Activated CD4-positive, alpha-beta T cell treated with anti-CD3 and anti-CD28 coated beads, Interleukin-2, amount 10 ng/mL, durations not matched to agents 7 days and 5 days (primary cell): ENCODE data around the gene E4F1. TPM values are rescaled to one million over a fixed set of nuclear protein-coding genes. Genes with fewer than 3 reads are reported as not detected.

Source experiments
- CTCF ChIA-PET: fragments of 350-600 bp; sonication (Branson Sonifier 250); formaldehyde crosslinking; loops from one replicate; lab custom pipeline; 2021; ENCODE audit warnings: antibody characterized with exemption; lab: Charles Lee
- POLR2A ChIA-PET: fragments of 350-600 bp; sonication (Branson Sonifier 250); formaldehyde crosslinking; loops from one replicate; lab custom pipeline; 2021; ENCODE audit warnings: antibody characterized with exemption; lab: Charles Lee
- DNase-seq: peaks from one replicate; pipeline ENCODE4 v3.0.0-alpha.2; 2020
- H3K27ac Mint-ChIP-seq: one replicate; pipeline ENCODE4 v1.8.0; 2021; ENCODE audit warnings: mild to moderate bottlenecking, moderate library complexity, mixed read lengths
- H3K27me3 Mint-ChIP-seq: one replicate; pipeline ENCODE4 v1.8.0; 2021; ENCODE audit warnings: mixed read lengths
- H3K36me3 Mint-ChIP-seq: one replicate; pipeline ENCODE4 v1.8.0; 2021; ENCODE audit warnings: low read depth, mixed read lengths
- H3K4me1 Mint-ChIP-seq: one replicate; pipeline ENCODE4 v1.8.0; 2021; ENCODE audit warnings: mixed read lengths
- H3K4me3 Mint-ChIP-seq: one replicate; pipeline ENCODE4 v1.8.0; 2021; ENCODE audit warnings: mild to moderate bottlenecking, moderate library complexity, mixed read lengths
- H3K9me3 Mint-ChIP-seq: one replicate; pipeline ENCODE4 v1.8.0; 2021; ENCODE audit warnings: mixed read lengths
- total RNA-seq, 2 experiments: library from RNA; stranded (reverse); gene quantifications; one replicate each; pipeline ENCODE4 v1.2.3, GENCODE V29; 2021

Gene E4F1
- total RNA-seq, 2 experiments from 2014 or later, result 28.8 to 32.6 TPM

DNA sequence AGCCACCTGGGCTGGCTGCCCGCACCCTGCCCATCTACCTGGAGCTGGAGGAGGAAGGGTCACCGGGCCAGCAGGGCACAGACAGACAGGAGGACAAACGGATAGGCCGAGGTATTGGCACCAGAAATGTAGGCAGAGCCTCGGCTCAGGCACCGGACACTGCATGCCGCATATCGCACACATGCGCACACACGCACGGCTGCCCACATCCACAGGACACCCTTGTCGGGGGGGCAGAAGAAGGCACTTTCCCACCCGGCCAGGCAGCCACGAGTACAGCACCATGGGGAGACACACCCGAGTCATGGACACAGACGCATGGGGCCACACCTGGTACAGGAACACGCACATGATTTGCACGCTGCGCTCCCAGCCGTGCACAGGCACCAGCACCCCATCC lies 41.4 kb upstream of the E4F1 start:
- Mint-ChIP-seq H3K27me3 (no peaks in the 10 kb centered on the region), H3K27ac (no peak overlapping the region), H3K4me3 (no peak overlapping the region), H3K4me1 (no peaks in the 10 kb centered on the region), H3K36me3 (peaks cover 2% of the 10 kb centered on the region), H3K9me3 (no peaks in the 10 kb centered on the region)
- ChIA-PET POLR2A (no interaction called here), CTCF (interaction anchor here (1.2 kb wide), 1 partner anchor 44 kb away, joined by 3 read pairs; no protein-coding TSS in a partner anchor)
- no peak for DNase-seq

GRCh38 chr16:2183671-2184070 lies 39.7 kb upstream of the E4F1 start:
- CTCF ChIA-PET, result no interaction called here
- DNase-seq, result no peak

GRCh38 chr16:2184346-2184745 lies 39.0 kb upstream of the E4F1 start:
- Mint-ChIP-seq H3K9me3 (no peaks in the 10 kb centered on the region), H3K4me1 (no peaks in the 10 kb centered on the region), H3K36me3 (no peaks in the 10 kb centered on the region), H3K4me3 (no peak overlapping the region), H3K27me3 (no peaks in the 10 kb centered on the region), H3K27ac (no peak overlapping the region)
- DNase-seq, result no peak
- POLR2A ChIA-PET, result no interaction called here
- CTCF ChIA-PET, result no interaction called here

More at GRCh38 chr16:2183671-2184070, 39.7 kb upstream of the E4F1 start:
- POLR2A ChIA-PET, result no interaction called here
- H3K9me3 Mint-ChIP-seq, result no peaks in the 10 kb centered on the region
- H3K27me3 Mint-ChIP-seq, result no peaks in the 10 kb centered on the region
- H3K36me3 Mint-ChIP-seq, result no peaks in the 10 kb centered on the region
- no peaks in the 10 kb centered on the region for H3K4me1 Mint-ChIP-seq
- no peak overlapping the region for H3K27ac Mint-ChIP-seq
- no peak overlapping the region for H3K4me3 Mint-ChIP-seq

DNA sequence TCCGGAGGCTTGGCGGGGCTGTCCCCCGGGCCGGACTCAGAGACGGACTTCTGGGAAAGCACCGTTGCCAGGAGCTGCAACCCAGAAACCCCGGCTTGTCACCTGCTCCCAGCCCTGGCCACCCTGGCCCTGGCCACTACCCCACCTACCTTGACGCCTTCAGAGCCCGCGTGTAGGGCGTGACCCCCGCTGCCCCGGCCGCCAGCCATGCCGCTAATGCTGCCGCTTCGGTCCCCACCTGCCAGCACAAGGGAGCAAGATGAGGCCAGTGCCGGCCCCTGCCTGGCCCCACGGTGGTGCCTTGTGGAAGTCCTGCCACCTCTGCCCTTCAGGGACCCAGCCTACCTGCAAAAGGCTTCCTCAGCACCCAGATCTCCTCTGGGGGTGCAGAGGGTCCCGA lies 38.4 kb upstream of the E4F1 start:
- Mint-ChIP-seq H3K27me3 (no peaks in the 10 kb centered on the region), H3K27ac (no peak overlapping the region), H3K9me3 (no peaks in the 10 kb centered on the region), H3K36me3 (no peaks in the 10 kb centered on the region), H3K4me1 (no peaks in the 10 kb centered on the region), H3K4me3 (no peak overlapping the region)
- ChIA-PET CTCF (interaction anchor here (0.5 to 1.0 kb wide), 2 partner anchors 10 to 214 kb away, joined by 3 read pairs; no protein-coding TSS in a partner anchor), POLR2A (no interaction called here)
- DNase-seq, result no peak

DNA sequence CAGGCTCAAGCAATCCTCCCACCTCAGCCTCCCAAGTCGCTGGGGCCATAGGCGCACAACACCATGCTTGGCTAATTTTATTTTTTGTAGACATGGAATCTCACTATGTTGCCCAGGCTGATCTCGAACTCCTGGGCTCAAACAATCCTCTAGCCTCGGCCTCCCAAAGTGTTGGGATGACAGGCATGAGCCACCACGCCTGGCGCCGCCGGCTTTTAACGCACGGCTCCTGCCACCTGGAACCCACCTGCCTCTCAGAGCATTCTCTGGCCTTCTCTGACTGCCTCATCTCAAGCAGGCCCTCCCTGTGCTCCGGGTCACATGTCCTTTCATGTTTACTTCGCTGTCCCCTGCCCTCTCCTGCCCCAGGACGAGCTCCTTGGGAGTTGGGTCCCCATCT lies 37.3 kb upstream of the E4F1 start:
- POLR2A ChIA-PET, result no interaction called here
- Mint-ChIP-seq H3K4me1 (no peaks in the 10 kb centered on the region), H3K27me3 (no peaks in the 10 kb centered on the region), H3K4me3 (no peak overlapping the region), H3K9me3 (no peaks in the 10 kb centered on the region), H3K36me3 (no peaks in the 10 kb centered on the region), H3K27ac (no peak overlapping the region)
- CTCF ChIA-PET, result no interaction called here
- no peak for DNase-seq

GRCh38 chr16:2186505-2186904 lies 36.9 kb upstream of the E4F1 start:
- ChIA-PET CTCF (no interaction called here), POLR2A (no interaction called here)
- no peaks in the 10 kb centered on the region for H3K4me1 Mint-ChIP-seq
- H3K27ac Mint-ChIP-seq, result no peak overlapping the region
- DNase-seq, result no peak
- H3K36me3 Mint-ChIP-seq, result no peaks in the 10 kb centered on the region
- no peak overlapping the region for H3K4me3 Mint-ChIP-seq
- no peaks in the 10 kb centered on the region for H3K27me3 Mint-ChIP-seq
- H3K9me3 Mint-ChIP-seq, result no peaks in the 10 kb centered on the region

- POLR2A ChIA-PET, result no interaction called here
- H3K4me1 Mint-ChIP-seq, result no peaks in the 10 kb centered on the region
- no peaks in the 10 kb centered on the region for H3K27me3 Mint-ChIP-seq
- DNase-seq, result no peak
- no peaks in the 10 kb centered on the region for H3K36me3 Mint-ChIP-seq
- CTCF ChIA-PET, result no interaction called here
- H3K27ac Mint-ChIP-seq, result no peak overlapping the region
- H3K9me3 Mint-ChIP-seq, result no peaks in the 10 kb centered on the region
- H3K4me3 Mint-ChIP-seq, result no peak overlapping the region
Measured at GRCh38 chr16:2187212-2187611, 36.2 kb upstream of the E4F1 start.

GRCh38 chr16:2188395-2188794 lies 35.0 kb upstream of the E4F1 start:
- Mint-ChIP-seq H3K4me3 (no peak overlapping the region), H3K4me1 (no peaks in the 10 kb centered on the region), H3K27me3 (no peaks in the 10 kb centered on the region), H3K27ac (no peak overlapping the region), H3K36me3 (no peaks in the 10 kb centered on the region), H3K9me3 (no peaks in the 10 kb centered on the region)
- no peak for DNase-seq
- ChIA-PET POLR2A (no interaction called here), CTCF (interaction anchor here (0.7 kb wide), 1 partner anchor 248 kb away, joined by 3 read pairs; no protein-coding TSS in a partner anchor)

DNA sequence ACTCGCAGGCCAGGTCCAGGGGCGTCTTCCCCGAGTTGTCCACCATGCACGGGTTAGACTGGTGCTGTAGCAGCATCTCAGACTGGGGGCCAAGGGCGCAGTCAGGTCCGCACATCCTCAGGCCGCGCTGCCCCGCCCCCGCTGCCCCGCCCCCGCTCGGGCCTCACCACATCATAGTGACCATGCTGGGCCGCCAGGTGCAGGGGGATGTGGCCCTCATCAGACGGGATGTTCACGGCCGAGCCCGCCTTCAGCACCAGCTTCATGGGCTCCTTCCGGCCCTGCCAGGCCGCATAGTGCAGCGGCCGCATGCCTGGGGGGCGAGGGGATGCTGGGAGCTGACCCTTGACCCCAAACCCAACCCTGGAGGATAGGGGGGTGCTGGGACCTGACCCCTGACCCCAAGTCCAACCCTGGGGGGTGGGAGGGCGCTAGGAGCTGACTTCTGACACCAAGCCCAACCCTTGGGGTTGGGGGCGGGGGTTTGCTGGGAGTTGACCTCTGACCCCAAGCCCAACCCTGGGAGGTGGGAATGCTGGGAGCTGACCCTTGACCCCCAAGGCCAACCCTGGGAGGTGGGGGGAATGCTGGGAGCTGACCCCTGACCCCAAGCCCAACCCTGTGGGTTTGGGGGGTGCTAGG lies 34.0 kb upstream of the E4F1 start:
- ChIA-PET POLR2A (no interaction called here), CTCF (no interaction called here)
- Mint-ChIP-seq H3K27me3 (peaks cover 4% of the 10 kb centered on the region), H3K27ac (no peak overlapping the region), H3K36me3 (no peaks in the 10 kb centered on the region), H3K4me1 (no peaks in the 10 kb centered on the region), H3K9me3 (no peaks in the 10 kb centered on the region), H3K4me3 (no peak overlapping the region)
- DNase-seq, result no peak

GRCh38 chr16:2190002-2190658 lies 33.3 kb upstream of the E4F1 start:
- H3K27ac Mint-ChIP-seq, result no peak overlapping the region
- no peaks in the 10 kb centered on the region for H3K36me3 Mint-ChIP-seq
- H3K4me1 Mint-ChIP-seq, result peaks cover 4% of the 10 kb centered on the region
- no peak overlapping the region for H3K4me3 Mint-ChIP-seq
- H3K9me3 Mint-ChIP-seq, result no peaks in the 10 kb centered on the region
- ChIA-PET CTCF (no interaction called here), POLR2A (no interaction called here)
- no peak for DNase-seq
- peaks cover 12% of the 10 kb centered on the region for H3K27me3 Mint-ChIP-seq

DNA sequence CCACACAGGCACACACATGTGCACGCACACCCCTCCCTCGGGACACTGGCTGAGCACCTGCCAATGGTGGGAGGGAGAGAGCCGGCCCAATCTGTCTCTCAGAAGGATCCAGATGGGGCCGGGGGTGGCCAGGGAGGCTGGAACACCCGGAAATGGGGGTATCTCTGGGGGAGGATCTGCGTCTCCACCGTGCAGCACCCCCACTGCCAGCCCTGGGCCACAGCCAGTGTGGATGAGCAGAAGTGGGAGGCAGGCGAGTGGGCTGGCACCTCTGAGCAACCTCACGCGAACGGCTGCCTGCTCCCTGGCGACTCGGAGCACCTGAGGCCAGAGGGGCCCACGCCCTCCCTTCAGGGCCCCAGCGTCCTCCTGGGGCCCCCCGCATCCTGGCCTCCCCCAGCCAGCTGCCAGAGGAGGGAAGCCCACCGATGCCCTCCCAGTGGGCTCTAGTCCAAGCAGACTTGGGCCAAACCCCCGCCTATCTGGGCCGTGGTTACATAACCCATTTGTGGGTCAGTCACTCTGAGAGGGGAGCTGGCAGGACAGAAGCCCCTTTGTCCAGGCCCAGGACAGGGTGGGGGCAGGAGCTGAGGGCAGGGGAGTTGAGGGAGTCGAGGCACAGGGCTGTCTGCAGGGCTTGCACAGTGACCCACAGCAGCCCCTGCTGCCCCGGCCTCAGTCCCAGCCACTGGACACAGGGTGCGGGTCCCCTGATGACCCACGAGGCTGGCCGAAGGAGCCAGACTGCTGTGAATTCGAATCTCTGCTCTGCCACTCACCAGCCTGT lies 32.5 kb upstream of the E4F1 start:
- Mint-ChIP-seq H3K4me3 (no peak overlapping the region), H3K27ac (no peak overlapping the region), H3K36me3 (no peaks in the 10 kb centered on the region), H3K9me3 (no peaks in the 10 kb centered on the region), H3K4me1 (peaks cover 4% of the 10 kb centered on the region), H3K27me3 (peaks cover 17% of the 10 kb centered on the region)
- ChIA-PET CTCF (interaction anchor here (0.8 kb wide), 1 partner anchor 12 kb away, joined by 3 read pairs; no protein-coding TSS in a partner anchor), POLR2A (no interaction called here)
- no peak for DNase-seq

DNA sequence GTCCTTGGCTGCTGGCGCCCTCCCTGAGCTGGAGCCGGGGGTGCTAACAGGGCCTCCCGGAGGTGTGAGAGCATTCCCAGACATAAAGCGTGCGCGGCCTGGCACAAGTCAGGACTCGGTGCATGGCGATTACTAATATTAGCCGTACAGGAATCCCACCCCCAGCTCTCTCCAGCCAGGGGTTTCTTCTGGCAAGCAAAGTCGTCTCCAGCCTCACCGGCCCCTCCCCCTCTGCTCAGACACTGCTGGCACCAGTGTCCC lies 32.0 kb upstream of the E4F1 start:
- ChIA-PET CTCF (interaction anchor here (0.8 kb wide), 1 partner anchor 11 kb away, joined by 3 read pairs; no protein-coding TSS in a partner anchor), POLR2A (no interaction called here)
- H3K36me3 Mint-ChIP-seq, result no peaks in the 10 kb centered on the region
- no peak overlapping the region for H3K27ac Mint-ChIP-seq
- peaks cover 17% of the 10 kb centered on the region for H3K27me3 Mint-ChIP-seq
- DNase-seq, result no peak
- no peaks in the 10 kb centered on the region for H3K9me3 Mint-ChIP-seq
- no peak overlapping the region for H3K4me3 Mint-ChIP-seq
- peaks cover 4% of the 10 kb centered on the region for H3K4me1 Mint-ChIP-seq

DNA sequence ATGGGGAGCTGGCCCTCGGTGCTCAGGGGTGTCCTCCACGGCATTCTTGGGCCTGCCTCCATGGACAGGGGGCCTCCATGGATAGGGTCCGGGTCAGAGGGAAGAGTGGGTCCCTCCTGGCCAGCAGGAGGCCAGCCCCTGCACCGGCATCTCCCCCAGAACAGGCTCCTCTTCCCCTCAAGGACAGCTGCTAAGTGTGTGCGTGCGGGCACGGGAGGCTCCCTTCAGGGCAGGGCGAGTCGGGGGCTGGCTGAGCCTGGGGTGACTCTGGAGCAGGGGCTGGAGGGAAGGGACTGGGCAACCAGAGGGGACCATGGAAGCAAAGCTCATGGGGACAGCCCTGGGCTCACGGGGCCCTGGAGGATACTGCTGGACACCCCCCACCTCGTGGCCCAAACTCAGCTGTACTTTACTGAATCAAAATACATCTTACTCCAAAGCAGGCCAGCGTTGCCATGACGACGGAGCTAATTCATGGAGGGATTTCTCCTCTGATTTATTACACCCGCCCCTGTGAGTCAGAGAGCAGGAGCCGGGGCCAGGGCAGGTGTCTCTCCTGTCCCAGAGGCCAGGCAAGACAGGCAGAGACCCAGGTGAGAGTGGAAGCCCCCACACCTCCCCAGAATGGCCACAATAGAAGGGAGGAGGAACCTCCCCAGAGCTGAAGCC lies 29.1 kb upstream of the E4F1 start:
- DNase-seq, result peak; percentile 31
- ChIA-PET POLR2A (no interaction called here), CTCF (interaction anchor here (1.0 to 2.0 kb wide), 10 partner anchors 9 to 294 kb away, joined by 3 to 9 read pairs (median 4); partner anchors contain the start of genes CCNF, ECI1 and TRAF7)
- no peak overlapping the region for H3K4me3 Mint-ChIP-seq
- peaks cover 36% of the 10 kb centered on the region for H3K27me3 Mint-ChIP-seq
- H3K9me3 Mint-ChIP-seq, result no peaks in the 10 kb centered on the region
- H3K27ac Mint-ChIP-seq, result no peak overlapping the region
- no peaks in the 10 kb centered on the region for H3K36me3 Mint-ChIP-seq
- peaks cover 4% of the 10 kb centered on the region for H3K4me1 Mint-ChIP-seq
